Measurements from ENCODE around the gene GPX7. TPM values are rescaled to one million over a fixed set of nuclear protein-coding genes. Genes with fewer than 3 reads are reported as not detected.

The GPX7 gene
- total RNA-seq, 1 experiment from 2014 or later = 25.2 TPM

DNA sequence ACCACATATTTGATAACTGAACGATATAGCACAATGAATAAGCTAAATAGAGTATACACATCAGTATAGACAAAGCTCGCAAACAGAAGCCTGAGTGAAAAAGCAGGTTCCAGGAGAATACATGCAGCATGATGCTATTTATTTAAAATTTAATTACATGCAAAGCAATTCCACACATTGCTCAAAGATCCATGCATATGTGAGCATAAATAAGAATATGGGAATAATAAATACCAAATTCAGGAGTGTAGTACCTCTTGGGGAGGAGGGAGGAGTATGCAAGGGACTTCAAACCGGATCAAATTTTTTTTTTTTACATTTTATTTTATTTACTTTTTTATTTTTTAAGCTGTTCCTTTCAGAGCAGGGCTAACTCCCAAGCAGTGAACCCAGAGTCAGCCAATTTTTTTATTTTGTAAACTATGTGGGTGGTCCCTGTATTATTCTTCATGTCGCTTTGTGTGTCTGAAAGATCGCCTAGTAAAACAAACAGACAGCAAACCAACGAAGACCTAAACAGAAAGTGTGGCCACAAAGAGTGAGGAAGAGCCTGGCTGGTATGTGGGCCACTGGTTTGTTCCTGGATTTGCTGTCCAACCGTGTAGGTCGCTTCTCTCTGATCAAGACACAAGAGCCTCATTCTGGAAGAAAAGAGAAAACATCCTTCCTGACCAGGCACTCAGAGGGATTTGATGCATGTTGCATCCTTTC lies 26.6 kb downstream of the GPX7 start:
- ChIA-PET POLR2A (ENCODE audit: low non-redundant PET) (no interaction called here), CTCF (no interaction called here)
- BruUV-seq (replicated peaks) = no TSS peak

DNA sequence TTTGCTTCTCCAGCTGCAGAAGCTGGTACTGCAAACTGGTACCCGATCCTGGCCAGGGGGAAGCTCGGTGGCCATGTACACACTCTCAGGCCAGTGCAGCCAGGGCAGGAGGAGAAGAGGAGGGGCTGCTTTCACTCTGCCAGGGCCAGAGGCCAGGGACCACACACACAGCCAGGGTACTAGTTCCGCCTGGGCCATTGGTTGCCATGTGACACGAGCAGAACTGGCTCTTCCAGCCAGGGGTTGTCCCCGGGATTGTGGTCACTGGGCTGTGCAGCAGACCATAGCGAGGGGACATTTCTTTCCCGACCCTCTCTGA lies 27.1 kb downstream of the GPX7 start:
- TF ChIP-seq EZH2 (IDR thresholded peaks at IDR 0.05; ENCODE audit: borderline replicate concordance, low read depth, low read length, poor library complexity, severe bottlenecking) (no peak), CTCF (conservative IDR thresholded peaks at IDR 0.05; ENCODE audit: low read depth, low read length) (no peak)
- intact Hi-C loops (cut with micrococcal nuclease; ENCODE audit: unreplicated experiment) = no loop called here
- Histone ChIP-seq H3K4me3 (ENCODE audit: low read depth, low read length, poor library complexity, severe bottlenecking) (no peak overlapping the region), H3K27ac (ENCODE audit: low read depth, low read length, poor library complexity, severe bottlenecking) (no peak overlapping the region), H3K4me1 (ENCODE audit: insufficient read depth, low read length, poor library complexity, severe bottlenecking) (no peaks in the 10 kb centered on the region), H3K9me3 (ENCODE audit: low read depth, low read length, poor library complexity, severe bottlenecking) (no peaks in the 10 kb centered on the region), H3K27me3 (replicated peaks; ENCODE audit: insufficient read depth, low read depth, low read length, poor library complexity) (peaks cover 17% of the 10 kb centered on the region), H3K36me3 (ENCODE audit: insufficient read depth, low read length, poor library complexity, severe bottlenecking) (no peaks in the 10 kb centered on the region)
- POLR2A ChIA-PET (ENCODE audit: low non-redundant PET) = no interaction called here
- CTCF ChIA-PET = no interaction called here
- no TSS peak for BruUV-seq (replicated peaks)
- DNase-seq (ENCODE audit: low spot score) = no peak

More for the DNA sequence above, 26.6 kb downstream of the GPX7 start:
- no peak overlapping the region for H3K4me3 ChIP-seq (ENCODE audit: low read depth, low read length, poor library complexity, severe bottlenecking)
- no peaks in the 10 kb centered on the region for H3K36me3 ChIP-seq (ENCODE audit: insufficient read depth, low read length, poor library complexity, severe bottlenecking)
- H3K9me3 ChIP-seq (ENCODE audit: low read depth, low read length, poor library complexity, severe bottlenecking) = peaks cover 3% of the 10 kb centered on the region
- intact Hi-C loops (cut with micrococcal nuclease; ENCODE audit: unreplicated experiment) = no loop called here
- no peak for DNase-seq (ENCODE audit: low spot score)
- no peak overlapping the region for H3K27ac ChIP-seq (ENCODE audit: low read depth, low read length, poor library complexity, severe bottlenecking)
- H3K4me1 ChIP-seq (ENCODE audit: insufficient read depth, low read length, poor library complexity, severe bottlenecking) = no peaks in the 10 kb centered on the region
- peaks cover 12% of the 10 kb centered on the region for H3K27me3 ChIP-seq (replicated peaks; ENCODE audit: insufficient read depth, low read depth, low read length, poor library complexity)
- TF ChIP-seq EZH2 (IDR thresholded peaks at IDR 0.05; ENCODE audit: borderline replicate concordance, low read depth, low read length, poor library complexity, severe bottlenecking) (no peak), CTCF (conservative IDR thresholded peaks at IDR 0.05; ENCODE audit: low read depth, low read length) (no peak)

DNA sequence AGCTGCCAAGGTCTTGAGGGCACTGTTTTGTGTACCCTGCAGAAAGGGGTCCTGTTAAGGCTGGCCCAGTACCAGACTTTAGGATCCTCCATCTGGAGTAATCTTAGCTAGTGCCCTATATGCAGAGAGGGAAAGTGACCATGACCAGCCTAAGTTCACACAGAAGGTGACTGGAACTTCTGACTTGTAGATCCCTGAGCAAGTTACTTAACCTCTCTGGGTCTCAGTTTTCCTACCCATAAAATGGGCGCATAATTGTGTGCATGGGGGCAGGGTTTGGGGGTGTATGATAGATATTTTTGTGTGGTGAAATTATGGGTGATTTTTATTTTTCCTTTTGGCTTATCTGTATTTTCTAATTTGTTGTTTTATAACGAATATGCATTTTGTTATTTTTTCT lies 27.5 kb downstream of the GPX7 start:
- Histone ChIP-seq H3K9me3 (ENCODE audit: low read depth, low read length, poor library complexity, severe bottlenecking) (no peaks in the 10 kb centered on the region), H3K4me1 (ENCODE audit: insufficient read depth, low read length, poor library complexity, severe bottlenecking) (no peaks in the 10 kb centered on the region), H3K36me3 (ENCODE audit: insufficient read depth, low read length, poor library complexity, severe bottlenecking) (no peaks in the 10 kb centered on the region), H3K4me3 (ENCODE audit: low read depth, low read length, poor library complexity, severe bottlenecking) (no peak overlapping the region), H3K27me3 (replicated peaks; ENCODE audit: insufficient read depth, low read depth, low read length, poor library complexity) (peaks cover 21% of the 10 kb centered on the region), H3K27ac (ENCODE audit: low read depth, low read length, poor library complexity, severe bottlenecking) (no peak overlapping the region)
- DNase-seq (ENCODE audit: low spot score) = no peak
- no TSS peak for BruUV-seq (replicated peaks)
- ChIA-PET POLR2A (ENCODE audit: low non-redundant PET) (no interaction called here), CTCF (no interaction called here)
- intact Hi-C loops (cut with micrococcal nuclease; ENCODE audit: unreplicated experiment) = no loop called here
- TF ChIP-seq EZH2 (IDR thresholded peaks at IDR 0.05; ENCODE audit: borderline replicate concordance, low read depth, low read length, poor library complexity, severe bottlenecking) = no peak
- no peak for TF ChIP-seq CTCF (conservative IDR thresholded peaks at IDR 0.05; ENCODE audit: low read depth, low read length)

All from A673 (cell line).